T-cell (primary cell): ENCODE measurements around the gene STEAP2. TPM values are rescaled to one million over a fixed set of nuclear protein-coding genes. Genes with fewer than 3 reads are reported as not detected.
"Not testable (repeated sequence)": the region's sequence is repeated elsewhere in the genome, so short reads cannot be mapped to it uniquely, and the experiment has no call there.

Experiments
- ATAC-seq, 4 experiments: fragments of 200-7000 bp in 3 of 4; fragments of 150-1000 bp in 1 of 4; cut with Tn5 transposase; replicated peaks in 1 of 4; 1 replicate in 3 of 4; 2 replicates in 1 of 4; pipeline ENCODE4 v1.10.0; 2021; ENCODE audit warnings: moderate library complexity in 3 of 4, mild to moderate bottlenecking in 2 of 4, moderate number of reproducible peaks in 1 of 4
- CTCF ChIA-PET, 2 donors: fragments of 300-600 bp; sonication (Branson Sonifier 250); formaldehyde crosslinking; loops; one replicate each; lab custom pipeline; 2022; ENCODE audit warnings: antibody characterized with exemption in 2 of 2; lab: Charles Lee
- POLR2A ChIA-PET, 2 donors: fragments of 300-600 bp; sonication (Branson Sonifier 250); formaldehyde crosslinking; loops; one replicate each; lab custom pipeline; 2022; ENCODE audit warnings: antibody characterized with exemption in 2 of 2; lab: Charles Lee
- DNase-seq, 35 experiments: peaks; one replicate each; pipeline versions ENCODE4 v3.0.0 to v3.0.0-alpha.2; 2013 to 2023
- H3K27ac ChIP-seq: one replicate; pipeline ENCODE4 v1.5.1; 2013; ENCODE audit warnings: low read length
- H3K27me3 ChIP-seq, 2 experiments: replicated peaks in 1 of 2; 1 replicate in 1 of 2; 2 replicates in 1 of 2; pipeline versions ENCODE4 v1.6.1 to v1.7.0; 2013; ENCODE audit warnings: low read length in 1 of 2, mixed read lengths in 1 of 2; ENCODE audit not compliant: control insufficient read depth in 2 of 2, insufficient read depth in 2 of 2; ENCODE audit errors: extremely low read depth in 1 of 2
- H3K36me3 ChIP-seq, 2 donors: 1 replicate in 1 of 2; 2 replicates in 1 of 2; pipeline versions ENCODE4 v1.6.1 to v1.7.0; 2013; ENCODE audit warnings: low read length in 1 of 2; ENCODE audit not compliant: control insufficient read depth in 2 of 2, insufficient read depth in 1 of 2; ENCODE audit errors: extremely low read depth in 1 of 2
- H3K4me1 ChIP-seq, 2 experiments: 1 replicate in 1 of 2; 2 replicates in 1 of 2; pipeline versions ENCODE4 v1.6.1 to v1.7.0; 2013; ENCODE audit warnings: low read length in 2 of 2, mixed read lengths in 1 of 2; ENCODE audit not compliant: insufficient read depth in 2 of 2, control insufficient read depth in 1 of 2; ENCODE audit errors: extremely low read depth in 1 of 2
- H3K4me3 ChIP-seq, 2 donors: 1 replicate in 1 of 2; 2 replicates in 1 of 2; pipeline versions ENCODE4 v1.5.1 to v1.7.0; 2013; ENCODE audit warnings: mild to moderate bottlenecking in 2 of 2, low read length in 1 of 2, moderate library complexity in 1 of 2; ENCODE audit not compliant: control insufficient read depth in 1 of 2; ENCODE audit errors: extremely low read depth in 1 of 2
- H3K9me3 ChIP-seq: 2 replicates; pipeline ENCODE4 v1.7.0; 2013
- H3K27ac Mint-ChIP-seq, 2 donors: one replicate each; pipeline ENCODE4 v1.8.0; 2020 to 2021; ENCODE audit warnings: mild to moderate bottlenecking in 2 of 2, mixed read lengths in 2 of 2
- H3K27me3 Mint-ChIP-seq, 2 donors: one replicate each; pipeline ENCODE4 v1.8.0; 2021 to 2022; ENCODE audit warnings: mixed read lengths in 2 of 2
- H3K36me3 Mint-ChIP-seq: one replicate; pipeline ENCODE4 v1.8.0; 2021; ENCODE audit warnings: mixed read lengths
- H3K4me1 Mint-ChIP-seq, 3 donors: one replicate each; pipeline ENCODE4 v1.8.0; 2020 to 2022; ENCODE audit warnings: mixed read lengths in 3 of 3, mild to moderate bottlenecking in 1 of 3
- H3K4me3 Mint-ChIP-seq, 3 donors: one replicate each; pipeline ENCODE4 v1.8.0; 2020 to 2022; ENCODE audit warnings: mild to moderate bottlenecking in 3 of 3, mixed read lengths in 3 of 3, moderate library complexity in 3 of 3
- H3K9me3 Mint-ChIP-seq, 3 donors: one replicate each; pipeline ENCODE4 v1.8.0; 2020 to 2022; ENCODE audit warnings: mixed read lengths in 3 of 3
- WGBS: methylation state at CpG from one replicate; pipeline ENCODE4 v1.1.5; 2013; ENCODE audit warnings: missing lambda C conversion rate; ENCODE audit not compliant: insufficient coverage; 5-methylcytosine and 5-hydroxymethylcytosine counted together
- total RNA-seq, 35 experiments: library from RNA in 6 of 35; stranded (reverse) in 6 of 35; fragments of 120-200 nt in 1 of 35; gene quantifications; one replicate each; pipeline versions ENCODE4 v1.2.1 to v1.2.4 and lab custom pipeline; 2013 to 2026

The STEAP2 gene
- total RNA-seq, 5 donors from 2014 or later (not counting 1 experiment from before 2014, with no cell fraction given): 0.19 to 0.20 TPM; not detected in 3

DNA sequence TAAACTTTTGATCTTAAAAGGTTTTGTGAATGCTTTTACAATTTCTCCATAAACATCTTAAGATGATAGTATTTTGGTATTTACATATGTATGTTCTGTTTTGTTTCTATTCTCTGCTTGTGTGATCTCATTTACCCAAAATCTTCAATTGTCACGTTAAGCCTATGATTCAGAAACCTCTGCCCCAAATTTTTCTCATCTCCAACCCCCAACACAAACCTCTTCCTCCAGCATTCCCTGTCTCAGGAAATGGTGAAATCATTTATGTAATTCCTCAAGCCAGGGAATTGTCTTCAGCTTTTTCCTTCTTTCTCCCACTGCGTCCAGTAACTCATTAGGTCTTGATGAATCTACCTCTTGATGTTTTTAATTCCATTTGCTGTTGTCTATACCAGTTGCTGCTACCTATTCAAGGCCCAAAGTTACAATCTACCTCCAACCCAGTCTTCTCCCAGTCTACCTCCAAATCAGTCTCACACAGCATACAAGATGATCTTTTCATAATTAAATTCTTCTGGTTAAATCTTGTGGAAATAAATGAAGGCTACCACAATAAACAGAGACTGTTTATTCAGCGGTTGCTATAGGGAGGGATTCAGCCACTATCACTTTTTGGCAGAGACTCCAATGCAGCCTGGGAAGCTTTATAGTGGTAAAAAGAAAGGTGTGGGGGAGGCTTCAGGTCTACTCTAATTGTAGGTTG is 39.2 kb downstream of the STEAP2 start:
- Histone ChIP-seq H3K4me3 (no peak overlapping the region), H3K36me3 (no peaks in the 10 kb centered on the region), H3K4me1 (peaks cover 0 to under 1% of the 10 kb centered on the region in 2 experiments), H3K27ac (no peak overlapping the region), H3K27me3 (peaks cover 4 to 11% of the 10 kb centered on the region in 2 experiments), H3K9me3 (no peaks in the 10 kb centered on the region)
- no peak overlapping the region for H3K4me3 Mint-ChIP-seq
- ChIA-PET CTCF (no interaction called here), POLR2A (interaction anchor here in 1 of 2 donors (0.6 kb wide), 1 partner anchor 171 kb away, joined by 4 read pairs; no protein-coding TSS in a partner anchor)
- H3K9me3 Mint-ChIP-seq: peaks cover 0 to 3% (median under 1%) of the 10 kb centered on the region in 3 donors
- peaks cover 37 to 39% of the 10 kb centered on the region in 2 donors for H3K27me3 Mint-ChIP-seq
- no peaks in the 10 kb centered on the region for H3K36me3 Mint-ChIP-seq
- 48% methylated on average over 2 of the region's 3 CpGs for WGBS
- H3K4me1 Mint-ChIP-seq: peaks cover 6 to 7% (median 6%) of the 10 kb centered on the region in 3 donors
- DNase-seq: no peak
- ATAC-seq: no peak
- no peak overlapping the region for H3K27ac Mint-ChIP-seq

DNA sequence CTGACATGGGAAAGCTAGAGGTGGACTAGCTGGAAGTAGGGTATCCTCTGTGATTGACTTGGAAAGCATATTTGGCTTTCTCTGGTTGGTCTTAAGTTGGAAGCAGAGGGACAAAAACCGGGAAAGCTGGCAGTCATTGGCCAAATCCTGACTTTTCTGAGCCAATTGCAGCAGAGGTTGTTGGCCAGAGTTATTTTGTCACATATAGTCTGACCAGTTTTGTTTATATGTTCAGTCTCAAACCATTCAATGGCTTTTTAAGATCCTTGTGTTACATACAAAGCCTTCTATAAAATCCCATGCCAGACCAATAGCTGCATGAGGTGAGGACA is 39.7 kb downstream of the STEAP2 start:
- H3K9me3 Mint-ChIP-seq: peaks cover 0 to 7% (median 5%) of the 10 kb centered on the region in 3 donors
- no peak for ATAC-seq
- Histone ChIP-seq H3K9me3 (no peaks in the 10 kb centered on the region), H3K36me3 (no peaks in the 10 kb centered on the region), H3K27me3 (peaks cover 3 to 8% of the 10 kb centered on the region in 2 experiments), H3K4me1 (no peaks in the 10 kb centered on the region), H3K4me3 (no peak overlapping the region), H3K27ac (no peak overlapping the region)
- peaks cover 36 to 38% of the 10 kb centered on the region in 2 donors for H3K27me3 Mint-ChIP-seq
- H3K36me3 Mint-ChIP-seq: no peaks in the 10 kb centered on the region
- ChIA-PET CTCF (interaction anchor here in 1 of 2 donors (0.7 kb wide), 1 partner anchor 175 kb away, joined by 3 read pairs; no protein-coding TSS in a partner anchor), POLR2A (no interaction called here)
- no peak for DNase-seq
- no peak overlapping the region for H3K4me3 Mint-ChIP-seq
- no peak overlapping the region for H3K27ac Mint-ChIP-seq
- H3K4me1 Mint-ChIP-seq: peaks cover under 1 to 1% (median under 1%) of the 10 kb centered on the region in 3 donors
- WGBS: 60% methylated on average over 1 of the region's 1 CpG

- H3K27ac Mint-ChIP-seq, H3K36me3 Mint-ChIP-seq, POLR2A ChIA-PET, H3K4me3 ChIP-seq, H3K9me3 Mint-ChIP-seq, H3K27ac ChIP-seq, H3K4me1 Mint-ChIP-seq, H3K27me3 ChIP-seq, DNase-seq, H3K4me1 ChIP-seq, ATAC-seq, H3K36me3 ChIP-seq, H3K9me3 ChIP-seq, CTCF ChIA-PET, H3K4me3 Mint-ChIP-seq: not testable (repeated sequence)
- H3K27me3 Mint-ChIP-seq: peaks cover 20% of the 10 kb centered on the region in 2 donors
- WGBS: no CpG with 5 or more reads among the region's 5 CpGs
Measured at GRCh38 chr7:90256011-90256410, 44.5 kb downstream of the STEAP2 start.

- no peak for DNase-seq
Measured at GRCh38 chr7:90256778-90257177, 45.2 kb downstream of the STEAP2 start.

GRCh38 chr7:90261441-90261840 is 49.9 kb downstream of the STEAP2 start:
- H3K27ac ChIP-seq: no peak overlapping the region
- no peak for ATAC-seq
- H3K27me3 ChIP-seq: no peaks in the 10 kb centered on the region
- H3K4me3 Mint-ChIP-seq: no peak overlapping the region
- H3K4me1 Mint-ChIP-seq: no peaks in the 10 kb centered on the region
- H3K4me1 ChIP-seq: no peaks in the 10 kb centered on the region
- ChIA-PET CTCF (interaction anchor here in 1 of 2 donors (1.0 kb wide), 1 partner anchor 51 kb away, joined by 3 read pairs; no protein-coding TSS in a partner anchor), POLR2A (no interaction called here)
- no peaks in the 10 kb centered on the region for H3K9me3 Mint-ChIP-seq
- no peaks in the 10 kb centered on the region for H3K36me3 Mint-ChIP-seq
- H3K27ac Mint-ChIP-seq: no peak overlapping the region
- DNase-seq: no peak
- H3K4me3 ChIP-seq: no peak overlapping the region
- no peaks in the 10 kb centered on the region for H3K36me3 ChIP-seq
- H3K27me3 Mint-ChIP-seq: peaks cover 0 to 6% of the 10 kb centered on the region in 2 donors
- no peaks in the 10 kb centered on the region for H3K9me3 ChIP-seq

More at GRCh38 chr7:90256778-90257177, 45.2 kb downstream of the STEAP2 start:
- no peaks in the 10 kb centered on the region for H3K4me1 ChIP-seq
- H3K27me3 ChIP-seq: peaks cover 0 to 4% of the 10 kb centered on the region in 2 experiments
- no peaks in the 10 kb centered on the region for H3K4me1 Mint-ChIP-seq
- ATAC-seq: no peak
- no peaks in the 10 kb centered on the region for H3K9me3 ChIP-seq
- CTCF ChIA-PET: interaction anchor here in 1 of 2 donors (0.7 kb wide), 1 partner anchor 263 kb away, joined by 3 read pairs; no protein-coding TSS in a partner anchor
- H3K4me3 ChIP-seq: no peak overlapping the region
- H3K4me3 Mint-ChIP-seq: no peak overlapping the region
- no peaks in the 10 kb centered on the region for H3K36me3 Mint-ChIP-seq
- peaks cover 0 to 7% (median 5%) of the 10 kb centered on the region in 3 donors for H3K9me3 Mint-ChIP-seq
- no peak overlapping the region for H3K27ac ChIP-seq
- H3K27me3 Mint-ChIP-seq: peaks cover 19% of the 10 kb centered on the region in 2 donors
- no peaks in the 10 kb centered on the region for H3K36me3 ChIP-seq
- H3K27ac Mint-ChIP-seq: no peak overlapping the region
- POLR2A ChIA-PET: no interaction called here
- no CpG with 5 or more reads among the region's 1 CpG for WGBS

DNA sequence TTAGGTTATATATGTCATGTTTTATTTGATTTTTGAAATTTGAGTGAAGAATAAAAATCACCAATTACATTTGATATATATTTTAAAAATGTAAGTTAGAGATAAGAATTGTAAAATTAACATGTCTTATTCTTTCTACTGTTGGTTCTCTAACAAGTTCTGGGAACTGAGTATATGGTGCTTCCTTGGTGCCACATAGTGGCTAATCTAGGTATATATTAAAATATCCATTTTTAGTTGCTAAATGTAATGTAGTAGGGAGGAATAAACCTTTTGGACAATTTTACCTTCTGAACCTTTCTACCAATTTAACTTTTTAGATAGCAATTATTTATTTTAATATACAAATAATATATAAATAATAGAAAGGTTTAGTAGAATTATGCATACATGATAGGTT is 50.9 kb downstream of the STEAP2 start:
- Histone ChIP-seq H3K27me3 (no peaks in the 10 kb centered on the region), H3K36me3 (no peaks in the 10 kb centered on the region), H3K4me3 (no peak overlapping the region), H3K27ac (no peak overlapping the region), H3K4me1 (no peaks in the 10 kb centered on the region), H3K9me3 (no peaks in the 10 kb centered on the region)
- Mint-ChIP-seq H3K9me3 (no peaks in the 10 kb centered on the region), H3K27me3 (peaks cover 0 to 6% of the 10 kb centered on the region in 2 donors), H3K36me3 (no peaks in the 10 kb centered on the region), H3K27ac (no peak overlapping the region), H3K4me3 (no peak overlapping the region), H3K4me1 (no peaks in the 10 kb centered on the region)
- DNase-seq: peak in 1 of 35 experiments; percentile 14
- ATAC-seq: peak in 1 of 4 experiments; percentile 55
- POLR2A ChIA-PET: no interaction called here
- CTCF ChIA-PET: no interaction called here
